Mesothelial cell of epicardium (in vitro differentiated cells): ENCODE data around the gene FLVCR2. TPM values are rescaled to one million over a fixed set of nuclear protein-coding genes. Genes with fewer than 3 reads are reported as not detected.

Experiments used
- DNase-seq, 2 experiments: peaks; one replicate each; pipeline ENCODE4 v3.0.0; 2021; ENCODE audit warnings: low spot score in 2 of 2; ENCODE audit not compliant: unreplicated experiment in 2 of 2
- H3K27ac Mint-ChIP-seq: 2 replicates; pipeline ENCODE4 v1.8.0; 2021; ENCODE audit warnings: mixed read lengths
- H3K27me3 Mint-ChIP-seq: 2 replicates; pipeline ENCODE4 v1.8.0; 2021; ENCODE audit warnings: low read depth, mixed read lengths
- H3K36me3 Mint-ChIP-seq: 2 replicates; pipeline ENCODE4 v1.8.0; 2021; ENCODE audit warnings: mixed read lengths
- H3K4me1 Mint-ChIP-seq: 2 replicates; pipeline ENCODE4 v1.8.0; 2021; ENCODE audit warnings: mixed read lengths
- H3K4me3 Mint-ChIP-seq: 2 replicates; pipeline ENCODE4 v1.8.0; 2021; ENCODE audit warnings: mild to moderate bottlenecking, moderate library complexity, mixed read lengths
- H3K9me3 Mint-ChIP-seq: 2 replicates; pipeline ENCODE4 v1.8.0; 2021; ENCODE audit warnings: mixed read lengths
- CTCF ChIP-seq: fragments of 200-600 bp; sonication (generic); IDR thresholded peaks from one replicate; pipeline ENCODE4 v1.5.0; 2021; ENCODE audit warnings: antibody characterized with exemption; ENCODE audit not compliant: unreplicated experiment
- total RNA-seq: library from RNA; stranded (reverse); gene quantifications from 3 replicates; pipeline ENCODE4 v1.2.1, GENCODE V29; 2021

FLVCR2 gene
- total RNA-seq, 1 donor from 2014 or later, result 3.0 TPM

- Mint-ChIP-seq H3K4me1 (peaks cover 9% of the 10 kb centered on the region), H3K36me3 (no peaks in the 10 kb centered on the region), H3K4me3 (no peak overlapping the region), H3K27me3 (peaks cover 10% of the 10 kb centered on the region), H3K27ac (no peak overlapping the region), H3K9me3 (no peaks in the 10 kb centered on the region)
- no peak for DNase-seq
- TF ChIP-seq CTCF, result no peak
Observed at GRCh38 chr14:75565056-75565455, 13.4 kb upstream of the FLVCR2 start.

GRCh38 chr14:75566321-75566720 is 12.1 kb upstream of the FLVCR2 start:
- DNase-seq, result no peak
- no peak for TF ChIP-seq CTCF
- Mint-ChIP-seq H3K4me1 (no peaks in the 10 kb centered on the region), H3K27ac (no peak overlapping the region), H3K9me3 (no peaks in the 10 kb centered on the region), H3K4me3 (no peak overlapping the region), H3K27me3 (peaks cover 10% of the 10 kb centered on the region), H3K36me3 (no peaks in the 10 kb centered on the region)

- Mint-ChIP-seq H3K4me1 (no peaks in the 10 kb centered on the region), H3K9me3 (no peaks in the 10 kb centered on the region), H3K27ac (no peak overlapping the region), H3K4me3 (no peak overlapping the region), H3K27me3 (peaks cover 11% of the 10 kb centered on the region), H3K36me3 (no peaks in the 10 kb centered on the region)
- no peak for DNase-seq
- no peak for TF ChIP-seq CTCF
Observed at GRCh38 chr14:75566752-75567151, 11.7 kb upstream of the FLVCR2 start.

GRCh38 chr14:75568140-75568539 is 10.3 kb upstream of the FLVCR2 start:
- no peaks in the 10 kb centered on the region for H3K4me1 Mint-ChIP-seq
- DNase-seq, result no peak
- no peak overlapping the region for H3K4me3 Mint-ChIP-seq
- no peaks in the 10 kb centered on the region for H3K9me3 Mint-ChIP-seq
- no peak for TF ChIP-seq CTCF
- no peak overlapping the region for H3K27ac Mint-ChIP-seq
- no peaks in the 10 kb centered on the region for H3K36me3 Mint-ChIP-seq
- peaks cover 15% of the 10 kb centered on the region for H3K27me3 Mint-ChIP-seq

- no peaks in the 10 kb centered on the region for H3K36me3 Mint-ChIP-seq
- H3K27ac Mint-ChIP-seq, result no peak overlapping the region
- H3K4me3 Mint-ChIP-seq, result no peak overlapping the region
- no peak for DNase-seq
- TF ChIP-seq CTCF, result no peak
- no peaks in the 10 kb centered on the region for H3K9me3 Mint-ChIP-seq
- H3K27me3 Mint-ChIP-seq, result peaks cover 19% of the 10 kb centered on the region
- no peaks in the 10 kb centered on the region for H3K4me1 Mint-ChIP-seq
Observed at GRCh38 chr14:75568791-75569190, 9.6 kb upstream of the FLVCR2 start.

- peaks cover 20% of the 10 kb centered on the region for H3K27me3 Mint-ChIP-seq
- no peak for TF ChIP-seq CTCF
- no peak overlapping the region for H3K27ac Mint-ChIP-seq
- H3K4me1 Mint-ChIP-seq, result no peaks in the 10 kb centered on the region
- no peak for DNase-seq
- no peaks in the 10 kb centered on the region for H3K9me3 Mint-ChIP-seq
- no peak overlapping the region for H3K4me3 Mint-ChIP-seq
- no peaks in the 10 kb centered on the region for H3K36me3 Mint-ChIP-seq
Observed at GRCh38 chr14:75570797-75571196, 7.6 kb upstream of the FLVCR2 start.
